IMR-90 (cell line): ENCODE measurements around the gene CD300LB. TPM values are rescaled to one million over a fixed set of nuclear protein-coding genes. Genes with fewer than 3 reads are reported as not detected.

Experiments used
- ATAC-seq: fragments of 200-7000 bp; cut with Tn5 transposase; 2 replicates; pipeline ENCODE4 v1.9.1; 2020; ENCODE audit warnings: low read depth, mild to moderate bottlenecking, moderate library complexity
- BruUV-seq: library from RNA; stranded (reverse); fragments of 400-500 nt; replicated peaks from 2 replicates; lab custom pipeline; 2021; lab: Mats Ljungman, UMichigan
- CTCF ChIA-PET: fragments of 300-600 bp; formaldehyde crosslinking; extraction: SDS; loops from one replicate; lab custom pipeline; 2021; ENCODE audit warnings: antibody characterized with exemption; lab: Yijun Ruan, JAX
- POLR2A ChIA-PET: fragments of 300-600 bp; sonication (Branson Sonifier 250); formaldehyde crosslinking; loops from one replicate; lab custom pipeline; 2022; ENCODE audit warnings: antibody characterized with exemption; ENCODE audit not compliant: unreplicated experiment; lab: Charles Lee
- DNase-seq: peaks from one replicate; pipeline ENCODE4 v3.0.0; 2013
- H2AFZ ChIP-seq: replicated peaks from 2 replicates; pipeline ENCODE3; 2013; ENCODE audit warnings: low read length, mild to moderate bottlenecking; ENCODE audit not compliant: poor library complexity
- H2AK5ac ChIP-seq: 2 replicates; pipeline ENCODE4 v1.6.1; 2013; ENCODE audit warnings: low read depth, low read length, inconsistent platforms
- H2AK9ac ChIP-seq: replicated peaks from 2 replicates; pipeline ENCODE3; 2013; ENCODE audit warnings: mild to moderate bottlenecking, low read depth, low read length, moderate library complexity; ENCODE audit not compliant: poor library complexity
- H2BK120ac ChIP-seq: 2 replicates; pipeline ENCODE4 v1.6.1; 2013; ENCODE audit warnings: low read depth, low read length, inconsistent platforms
- H2BK15ac ChIP-seq: 3 replicates; pipeline ENCODE4 v1.6.1; 2013; ENCODE audit warnings: low read depth, low read length, inconsistent platforms
- H2BK20ac ChIP-seq: 2 replicates; pipeline ENCODE4 v1.6.1; 2013; ENCODE audit warnings: low read depth, mild to moderate bottlenecking, inconsistent platforms, low read length, moderate library complexity
- H2BK5ac ChIP-seq: 2 replicates; pipeline ENCODE4 v1.6.1; 2013; ENCODE audit warnings: mild to moderate bottlenecking, low read depth, low read length, inconsistent platforms; ENCODE audit not compliant: poor library complexity, severe bottlenecking
- H3K14ac ChIP-seq: replicated peaks from 2 replicates; pipeline ENCODE4 v1.6.1; 2013; ENCODE audit warnings: low read depth, low read length, inconsistent platforms
- H3K18ac ChIP-seq: 2 replicates; pipeline ENCODE4 v1.6.1; 2013; ENCODE audit warnings: low read depth, low read length, control low read depth
- H3K23ac ChIP-seq: 2 replicates; pipeline ENCODE4 v1.6.1; 2013; ENCODE audit warnings: low read depth, low read length, inconsistent platforms
- H3K27ac ChIP-seq: 2 replicates; pipeline ENCODE4 v1.5.1; 2013; ENCODE audit warnings: mild to moderate bottlenecking, control low read depth, low read length; ENCODE audit not compliant: insufficient read depth
- H3K27me3 ChIP-seq: 2 replicates; pipeline ENCODE4 v1.6.1; 2013; ENCODE audit warnings: low read length; ENCODE audit not compliant: control insufficient read depth, insufficient read depth
- H3K36me3 ChIP-seq: 2 replicates; pipeline ENCODE4 v1.6.1; 2013; ENCODE audit warnings: low read length, mixed read lengths; ENCODE audit not compliant: control insufficient read depth, insufficient read depth
- H3K4ac ChIP-seq: 2 replicates; pipeline ENCODE4 v1.6.1; 2013; ENCODE audit warnings: low read depth, low read length, inconsistent platforms
- H3K4me1 ChIP-seq: 2 replicates; pipeline ENCODE4 v1.6.1; 2013; ENCODE audit warnings: low read length, mixed read lengths; ENCODE audit not compliant: control insufficient read depth, insufficient read depth
- H3K4me2 ChIP-seq: 2 replicates; pipeline ENCODE4 v1.6.1; 2013; ENCODE audit warnings: low read depth, mild to moderate bottlenecking, control low read depth, low read length, moderate library complexity
- H3K4me3 ChIP-seq: 2 replicates; pipeline ENCODE4 v1.5.1; 2013; ENCODE audit warnings: low read depth, mild to moderate bottlenecking, control low read depth, low read length, moderate library complexity; ENCODE audit not compliant: insufficient read depth
- H3K56ac ChIP-seq: 2 replicates; pipeline ENCODE4 v1.6.1; 2013; ENCODE audit warnings: low read length, inconsistent platforms; ENCODE audit not compliant: insufficient read depth; ENCODE audit errors: extremely low read depth
- H3K79me1 ChIP-seq, 2 experiments: 2 replicates each; pipeline ENCODE4 v1.6.1; 2013; ENCODE audit warnings: low read length in 2 of 2, inconsistent platforms in 1 of 2, low read depth in 1 of 2
- H3K9ac ChIP-seq: 2 replicates; pipeline ENCODE4 v1.6.1; 2013; ENCODE audit warnings: low read depth, low read length, control low read depth
- H3K9me1 ChIP-seq: 2 replicates; pipeline ENCODE4 v1.6.1; 2013; ENCODE audit warnings: low read length, inconsistent platforms; ENCODE audit not compliant: insufficient read depth
- H3K9me3 ChIP-seq: 2 replicates; pipeline ENCODE4 v1.6.1; 2013; ENCODE audit warnings: low read length; ENCODE audit not compliant: control insufficient read depth, insufficient read depth
- H4K20me1 ChIP-seq: 2 replicates; pipeline ENCODE4 v1.6.1; 2013; ENCODE audit warnings: low read length, inconsistent platforms; ENCODE audit not compliant: insufficient read depth
- H4K5ac ChIP-seq: 2 replicates; pipeline ENCODE4 v1.6.1; 2013; ENCODE audit warnings: mild to moderate bottlenecking, low read depth, low read length, control low read depth
- H4K8ac ChIP-seq, 2 experiments: 2 replicates each; pipeline ENCODE4 v1.6.1; 2013; ENCODE audit warnings: low read depth in 2 of 2, low read length in 2 of 2, control low read depth in 1 of 2, inconsistent platforms in 1 of 2
- H4K91ac ChIP-seq: 2 replicates; pipeline ENCODE4 v1.6.1; 2013; ENCODE audit warnings: low read depth, low read length, inconsistent platforms; ENCODE audit not compliant: insufficient read depth
- BHLHE40 ChIP-seq: fragments of 150-350 bp; IDR thresholded peaks from 2 replicates; pipeline ENCODE4 v1.6.1; 2016; ENCODE audit warnings: mild to moderate bottlenecking, low read depth, low read length
- CEBPB ChIP-seq: IDR thresholded peaks from 2 replicates; pipeline ENCODE4 v1.6.1; 2012; ENCODE audit warnings: low read depth, low read length, improper control_type of control experiment
- CHD1 ChIP-seq: IDR thresholded peaks from 2 replicates; pipeline ENCODE4 v1.6.1; 2012; ENCODE audit warnings: low read depth, low read length, improper control_type of control experiment
- FOS ChIP-seq: fragments of 150-350 bp; IDR thresholded peaks from 2 replicates; pipeline ENCODE4 v1.6.1; 2016; ENCODE audit warnings: low read depth, low read length
- MAFK ChIP-seq: IDR thresholded peaks from 2 replicates; pipeline ENCODE4 v1.6.1; 2012; ENCODE audit warnings: low read depth, low read length, improper control_type of control experiment
- MAZ ChIP-seq: IDR thresholded peaks from 2 replicates; pipeline ENCODE4 v1.6.1; 2012; ENCODE audit warnings: low read depth, mild to moderate bottlenecking, low read length, improper control_type of control experiment, moderate library complexity, borderline replicate concordance
- MXI1 ChIP-seq: IDR thresholded peaks from 2 replicates; pipeline ENCODE4 v1.6.1; 2012; ENCODE audit warnings: low read depth, mild to moderate bottlenecking, low read length, moderate library complexity, borderline replicate concordance
- NFE2L2 ChIP-seq: fragments of 150-350 bp; IDR thresholded peaks from 2 replicates; pipeline ENCODE4 v1.6.1; 2016; ENCODE audit warnings: low read depth, mild to moderate bottlenecking, low read length
- POLR2A ChIP-seq: IDR thresholded peaks from 2 replicates; pipeline ENCODE4 v1.6.1; 2012; ENCODE audit warnings: mild to moderate bottlenecking, low read depth, low read length
- RAD21 ChIP-seq: IDR thresholded peaks from 2 replicates; pipeline ENCODE4 v1.6.1; 2012; ENCODE audit warnings: low read length, improper control_type of control experiment
- RCOR1 ChIP-seq: IDR thresholded peaks from 2 replicates; pipeline ENCODE4 v1.6.1; 2012; ENCODE audit warnings: mild to moderate bottlenecking, low read length, improper control_type of control experiment; ENCODE audit not compliant: insufficient replicate concordance
- RFX5 ChIP-seq: IDR thresholded peaks from 2 replicates; pipeline ENCODE4 v1.8.0; 2012; ENCODE audit warnings: low read depth, mild to moderate bottlenecking, low read length, moderate library complexity
- SMC3 ChIP-seq: fragments of 150-350 bp; IDR thresholded peaks from 2 replicates; pipeline ENCODE4 v1.6.1; 2016; ENCODE audit warnings: low read depth, mild to moderate bottlenecking, antibody characterized with exemption, low read length, moderate library complexity
- WGBS, 2 experiments: methylation state at CpG; one replicate each; pipeline versions ENCODE4 v1.1.5 to v1.1.7; 2013; ENCODE audit warnings: missing lambda C conversion rate in 2 of 2; ENCODE audit not compliant: insufficient read length in 1 of 2; ENCODE audit errors: extremely low coverage in 2 of 2; 5-methylcytosine and 5-hydroxymethylcytosine counted together
- dilution Hi-C: fragments of 300-500 bp; cut with HindIII; formaldehyde crosslinking; loops from one replicate; pipeline ENCODE4 v1.14.3; 2018; ENCODE audit warnings: low sequenced_read_pairs; ENCODE audit not compliant: unreplicated experiment
- in situ Hi-C: fragments of 300-500 bp; cut with MboI; formaldehyde crosslinking; loops from 3 replicates; pipeline ENCODE4 v1.14.3; 2019; ENCODE audit warnings: low sequenced_read_pairs, inconsistent platforms, mixed read lengths
- intact Hi-C: fragments of 100-400 bp; cut with micrococcal nuclease; formaldehyde crosslinking; loops from 2 replicates; pipeline ENCODE4 v1.10.0; 2022
- polyA plus RNA-seq, 3 experiments: library from polyadenylated mRNA; depleted of rRNA; stranded (reverse); fragments of >200 nt; gene quantifications; 2 replicates each; pipeline ENCODE4 v1.2.3, GENCODE V29; 2012; ENCODE audit warnings: low replicate concordance in 1 of 3
- total RNA-seq: library from RNA; depleted of rRNA; stranded (reverse); fragments of >200 nt; gene quantifications from 2 replicates; pipeline ENCODE4 v1.2.3, GENCODE V29; 2012
- TF ChIP-seq, protein P1 (sequence below): conservative IDR thresholded peaks from 2 replicates; pipeline ENCODE4 v1.5.1; 2012; ENCODE audit warnings: mild to moderate bottlenecking, low read depth, low read length, improper control_type of control experiment
- TF ChIP-seq, protein P2 (sequence below): fragments of 150-350 bp; IDR thresholded peaks from 2 replicates; pipeline ENCODE4 v1.6.1; 2016; ENCODE audit warnings: low read depth, mild to moderate bottlenecking, low read length, moderate library complexity, borderline replicate concordance
- TF ChIP-seq, protein P3 (sequence below): fragments of 150-350 bp; IDR thresholded peaks from 2 replicates; pipeline ENCODE4 v1.6.1; 2017; ENCODE audit warnings: mild to moderate bottlenecking, antibody characterized with exemption, low read length, low read depth

The CD300LB gene
- total and polyA plus RNA-seq, 2 of the 4 experiments (the other 2 are of a cell fraction) = not detected

DNA sequence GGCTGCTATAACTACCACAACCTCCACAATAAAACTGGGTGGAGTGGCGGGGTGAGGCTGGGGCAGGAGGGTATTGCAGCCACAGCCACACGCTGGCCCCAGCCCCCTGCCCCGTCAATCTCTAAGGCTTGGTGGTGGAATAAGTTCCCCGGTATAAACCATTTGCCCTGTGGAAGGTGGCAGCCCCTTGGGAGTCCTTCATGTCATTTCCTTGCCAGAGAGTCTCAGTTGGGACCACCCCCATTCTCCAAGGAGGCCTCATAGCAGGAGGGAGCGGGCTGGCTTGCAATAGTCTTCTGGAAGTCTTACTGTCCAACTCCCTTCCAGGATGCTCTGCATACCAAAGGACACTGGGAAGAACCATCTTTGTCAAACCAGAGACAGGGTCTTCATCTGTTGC is 45.4 kb downstream of the CD300LB start:
- BruUV-seq = no TSS peak
- ATAC-seq (no peak), DNase-seq (no peak)
- Histone ChIP-seq H4K5ac (no peak overlapping the region), H2BK20ac (no peak overlapping the region), H2BK5ac (no peak overlapping the region), H3K27me3 (no peaks in the 10 kb centered on the region), H3K56ac (no peak overlapping the region), H2AK9ac (no peak overlapping the region), H3K14ac (no peak overlapping the region), H3K18ac (no peak overlapping the region), H3K23ac (no peak overlapping the region), H2AK5ac (no peak overlapping the region), H4K8ac (no peak overlapping the region), H3K4me2 (no peak overlapping the region), H3K9me3 (peaks cover 6% of the 10 kb centered on the region; the same call in 1 of the 2 replicates), H3K9ac (no peak overlapping the region), H2BK120ac (no peak overlapping the region), H3K4me1 (no peaks in the 10 kb centered on the region), H3K36me3 (no peaks in the 10 kb centered on the region), H3K4me3 (no peak overlapping the region), H3K79me1 (no peaks in the 10 kb centered on the region), H4K91ac (no peak overlapping the region), H3K9me1 (no peaks in the 10 kb centered on the region), H3K4ac (no peak overlapping the region), H3K27ac (no peak overlapping the region), H2BK15ac (no peak overlapping the region), H2AFZ (no peak overlapping the region), H4K20me1 (no peaks in the 10 kb centered on the region)
- no peak for TF ChIP-seq NFE2L2
- TF ChIP-seq RFX5 = no peak
- TF ChIP-seq CEBPB = no peak
- TF ChIP-seq BHLHE40 = no peak
- TF ChIP-seq, protein P1, sequence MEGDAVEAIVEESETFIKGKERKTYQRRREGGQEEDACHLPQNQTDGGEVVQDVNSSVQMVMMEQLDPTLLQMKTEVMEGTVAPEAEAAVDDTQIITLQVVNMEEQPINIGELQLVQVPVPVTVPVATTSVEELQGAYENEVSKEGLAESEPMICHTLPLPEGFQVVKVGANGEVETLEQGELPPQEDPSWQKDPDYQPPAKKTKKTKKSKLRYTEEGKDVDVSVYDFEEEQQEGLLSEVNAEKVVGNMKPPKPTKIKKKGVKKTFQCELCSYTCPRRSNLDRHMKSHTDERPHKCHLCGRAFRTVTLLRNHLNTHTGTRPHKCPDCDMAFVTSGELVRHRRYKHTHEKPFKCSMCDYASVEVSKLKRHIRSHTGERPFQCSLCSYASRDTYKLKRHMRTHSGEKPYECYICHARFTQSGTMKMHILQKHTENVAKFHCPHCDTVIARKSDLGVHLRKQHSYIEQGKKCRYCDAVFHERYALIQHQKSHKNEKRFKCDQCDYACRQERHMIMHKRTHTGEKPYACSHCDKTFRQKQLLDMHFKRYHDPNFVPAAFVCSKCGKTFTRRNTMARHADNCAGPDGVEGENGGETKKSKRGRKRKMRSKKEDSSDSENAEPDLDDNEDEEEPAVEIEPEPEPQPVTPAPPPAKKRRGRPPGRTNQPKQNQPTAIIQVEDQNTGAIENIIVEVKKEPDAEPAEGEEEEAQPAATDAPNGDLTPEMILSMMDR = no peak
- no peak for TF ChIP-seq MXI1
- no peak for TF ChIP-seq POLR2A
- TF ChIP-seq SMC3 = no peak
- TF ChIP-seq MAZ = no peak
- TF ChIP-seq RAD21 = no peak
- TF ChIP-seq MAFK = no peak
- no peak for TF ChIP-seq FOS
- TF ChIP-seq CHD1 = no peak
- TF ChIP-seq RCOR1 = no peak
- TF ChIP-seq, protein P2, sequence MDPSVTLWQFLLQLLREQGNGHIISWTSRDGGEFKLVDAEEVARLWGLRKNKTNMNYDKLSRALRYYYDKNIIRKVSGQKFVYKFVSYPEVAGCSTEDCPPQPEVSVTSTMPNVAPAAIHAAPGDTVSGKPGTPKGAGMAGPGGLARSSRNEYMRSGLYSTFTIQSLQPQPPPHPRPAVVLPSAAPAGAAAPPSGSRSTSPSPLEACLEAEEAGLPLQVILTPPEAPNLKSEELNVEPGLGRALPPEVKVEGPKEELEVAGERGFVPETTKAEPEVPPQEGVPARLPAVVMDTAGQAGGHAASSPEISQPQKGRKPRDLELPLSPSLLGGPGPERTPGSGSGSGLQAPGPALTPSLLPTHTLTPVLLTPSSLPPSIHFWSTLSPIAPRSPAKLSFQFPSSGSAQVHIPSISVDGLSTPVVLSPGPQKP = no peak
- TF ChIP-seq, protein P3, sequence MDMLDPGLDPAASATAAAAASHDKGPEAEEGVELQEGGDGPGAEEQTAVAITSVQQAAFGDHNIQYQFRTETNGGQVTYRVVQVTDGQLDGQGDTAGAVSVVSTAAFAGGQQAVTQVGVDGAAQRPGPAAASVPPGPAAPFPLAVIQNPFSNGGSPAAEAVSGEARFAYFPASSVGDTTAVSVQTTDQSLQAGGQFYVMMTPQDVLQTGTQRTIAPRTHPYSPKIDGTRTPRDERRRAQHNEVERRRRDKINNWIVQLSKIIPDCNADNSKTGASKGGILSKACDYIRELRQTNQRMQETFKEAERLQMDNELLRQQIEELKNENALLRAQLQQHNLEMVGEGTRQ = no peak
- ChIA-PET CTCF (no interaction called here), POLR2A (no interaction called here)
- in situ Hi-C loops = no loop called here
- WGBS, 2 experiments = no CpG with 5 or more reads among the region's 5 CpGs
- dilution Hi-C loops = no loop called here
- intact Hi-C loops = no loop called here
